HG03558 (cell line): ENCODE measurements around the gene ADGRA3.

Experiments
- ATAC-seq: cut with Tn5 transposase; IDR thresholded peaks from one replicate; pipeline ENCODE4 v1.9.1; 2021; ENCODE audit warnings: moderate number of reproducible peaks; ENCODE audit not compliant: unreplicated experiment; ENCODE audit errors: extremely low read depth

ADGRA3 gene

GRCh38 chr4:22514481-22514880, 1.4 kb downstream of the ADGRA3 start:
- ATAC-seq: no peak

- ATAC-seq: no peak
Observed at GRCh38 chr4:22514001-22514400, 1.9 kb downstream of the ADGRA3 start.

DNA sequence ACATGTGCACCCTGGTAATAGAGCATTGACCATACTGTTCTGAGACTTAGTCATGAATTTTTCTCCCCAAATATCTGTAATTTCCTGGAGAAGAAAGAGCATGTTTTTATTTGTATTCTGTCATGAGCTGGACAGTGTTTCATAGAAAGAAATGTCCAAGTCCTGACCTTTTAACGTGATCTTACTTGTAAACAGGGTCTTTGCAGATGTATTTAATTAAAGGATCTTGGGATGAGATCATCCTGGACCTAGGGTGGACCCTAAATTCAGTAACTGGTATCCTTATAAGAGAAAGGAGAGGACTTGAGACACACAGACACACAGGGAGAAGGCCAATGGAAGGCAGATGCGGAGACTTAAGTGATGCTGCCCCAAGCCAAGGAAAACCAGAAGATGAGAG, 3.6 kb downstream of the ADGRA3 start:
- ATAC-seq: no peak

- ATAC-seq: no peak
Observed at GRCh38 chr4:22510750-22511149, 5.1 kb downstream of the ADGRA3 start.

DNA sequence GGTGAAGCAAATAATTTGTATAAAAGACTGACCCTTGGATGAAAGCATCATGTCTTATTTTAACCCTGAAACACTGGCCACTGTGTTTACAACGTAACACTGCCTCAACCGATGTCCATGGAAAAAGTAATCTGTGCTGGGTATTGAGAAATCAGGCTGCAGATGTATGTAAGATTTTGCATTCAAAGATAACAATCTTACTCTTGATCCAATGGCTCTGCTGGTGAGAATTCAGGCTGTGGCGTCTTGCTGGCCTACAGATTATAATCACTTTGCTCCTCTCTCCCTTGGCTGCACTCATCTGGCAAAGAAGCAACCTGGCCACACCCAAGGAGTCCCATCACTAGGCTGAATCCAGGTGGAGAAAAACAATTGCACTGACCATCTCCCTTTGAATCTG, 7.5 kb downstream of the ADGRA3 start:
- no peak for ATAC-seq

- no peak for ATAC-seq
Observed at GRCh38 chr4:22504922-22505321, 10.9 kb downstream of the ADGRA3 start.

GRCh38 chr4:22504447-22504846, 11.4 kb downstream of the ADGRA3 start:
- no peak for ATAC-seq

DNA sequence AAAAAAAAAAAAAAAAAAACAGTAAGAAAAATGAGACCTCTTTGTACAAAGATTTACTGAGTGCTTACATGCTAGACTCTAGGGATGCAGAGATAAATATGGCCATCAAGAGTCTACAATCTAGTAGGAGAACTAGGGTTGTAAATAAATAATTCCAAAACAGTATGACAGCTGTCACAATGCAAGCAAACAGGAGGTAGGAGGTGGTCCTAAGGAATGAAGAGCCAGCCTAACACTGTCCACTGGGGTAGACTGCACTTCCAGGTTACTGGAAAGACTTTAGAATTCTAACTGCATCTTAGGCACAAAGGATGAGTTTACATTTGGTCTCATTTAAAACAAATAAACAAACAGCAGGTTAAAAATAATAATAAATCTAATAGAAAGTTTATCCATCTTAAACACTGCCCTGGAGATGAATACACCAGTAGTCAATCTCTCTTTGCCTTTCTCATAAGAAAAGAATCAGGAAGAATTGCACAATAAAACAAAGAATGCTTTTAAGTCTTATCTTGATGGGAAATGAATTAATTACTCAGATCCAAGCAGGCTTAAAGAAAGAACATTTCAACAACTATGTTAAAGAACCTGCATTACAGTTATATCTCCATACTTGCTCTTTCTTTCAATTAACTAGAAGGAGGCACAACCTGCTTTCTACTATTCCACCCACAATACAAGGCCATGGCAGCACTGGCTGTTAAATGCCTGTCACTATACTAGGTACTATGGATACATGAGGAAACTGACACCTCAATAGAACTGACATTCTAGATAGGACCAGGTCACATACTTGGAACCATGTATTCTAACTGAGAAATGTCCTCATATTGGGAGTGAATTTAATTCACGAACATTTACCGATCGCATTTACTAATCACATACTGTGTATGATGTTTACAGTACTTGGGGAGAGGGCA, 12.7 kb downstream of the ADGRA3 start:
- no peak for ATAC-seq

- no peak for ATAC-seq
Observed at GRCh38 chr4:22501715-22502095, 14.2 kb downstream of the ADGRA3 start.

DNA sequence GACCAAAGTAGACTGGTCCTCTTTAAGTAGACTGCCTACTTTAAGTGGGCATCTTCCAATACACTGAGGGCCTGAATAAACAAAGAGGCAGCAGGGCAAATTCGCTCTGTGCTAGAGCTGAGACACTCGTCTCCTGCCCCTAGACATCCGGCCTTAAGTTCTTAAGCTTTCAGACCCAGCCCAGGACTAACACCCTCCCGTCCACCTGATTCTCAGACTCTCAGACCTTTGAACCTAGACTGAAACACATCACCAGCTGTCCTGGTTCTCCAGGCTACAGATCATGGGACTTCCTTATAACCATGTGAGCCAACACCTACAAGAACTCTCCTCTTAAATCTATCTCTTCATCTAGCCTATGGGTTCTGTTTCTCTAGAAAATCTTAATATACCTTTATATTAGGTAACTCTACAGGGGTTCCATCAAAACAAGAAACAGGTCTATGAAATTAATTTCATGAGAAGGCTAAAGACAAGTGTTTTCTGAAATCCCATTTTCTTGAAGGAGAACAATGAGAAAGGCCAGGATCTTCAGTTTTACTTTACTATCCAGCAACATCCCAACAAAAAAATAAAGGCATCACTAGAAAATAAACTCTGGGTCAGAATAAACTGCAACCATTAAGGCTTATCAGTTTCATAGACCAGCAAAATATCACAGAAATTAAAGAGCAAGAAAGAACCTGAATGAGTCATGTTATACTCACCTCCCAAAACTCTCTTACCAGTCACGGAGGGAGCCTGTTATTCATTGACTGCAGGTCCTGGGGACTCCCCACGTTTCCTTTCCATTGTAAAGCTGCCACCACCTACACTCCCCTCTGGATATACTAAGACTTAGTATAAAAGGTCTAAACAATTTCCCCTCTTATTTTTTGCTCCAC, 14.8 kb downstream of the ADGRA3 start:
- no peak for ATAC-seq

- ATAC-seq: no peak
Observed at GRCh38 chr4:22500128-22500611, 15.7 kb downstream of the ADGRA3 start.

GRCh38 chr4:22498866-22499265, 17.0 kb downstream of the ADGRA3 start:
- ATAC-seq: no peak

DNA sequence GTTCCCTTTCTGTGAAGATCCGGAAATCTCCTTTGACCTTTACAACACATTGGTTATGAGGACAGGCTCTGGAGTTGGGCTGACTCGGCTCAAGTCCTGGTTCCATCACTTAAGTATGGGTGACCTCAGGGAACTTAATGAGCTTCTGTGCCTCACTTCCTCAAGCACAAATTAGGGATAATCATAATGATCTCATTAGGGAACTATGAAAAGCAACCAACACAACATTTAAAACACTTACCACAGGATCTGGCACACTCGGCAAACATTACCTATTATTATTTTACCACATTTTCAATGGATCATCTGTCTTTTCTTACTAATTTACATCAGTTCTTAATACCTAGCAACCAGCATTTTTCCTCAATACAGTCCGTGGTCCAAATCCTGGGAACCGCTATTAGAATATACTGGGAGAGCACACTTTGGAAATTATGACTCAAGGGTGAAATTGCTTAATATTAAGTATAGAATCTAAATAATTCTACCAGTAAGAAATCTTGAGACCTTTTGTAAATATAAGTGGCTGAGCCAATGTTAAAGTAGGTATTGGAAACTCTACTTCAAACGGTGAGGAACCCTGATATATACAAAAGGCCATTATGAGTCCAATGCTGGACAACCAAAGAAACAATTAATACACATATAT, 19.6 kb downstream of the ADGRA3 start:
- no peak for ATAC-seq

DNA sequence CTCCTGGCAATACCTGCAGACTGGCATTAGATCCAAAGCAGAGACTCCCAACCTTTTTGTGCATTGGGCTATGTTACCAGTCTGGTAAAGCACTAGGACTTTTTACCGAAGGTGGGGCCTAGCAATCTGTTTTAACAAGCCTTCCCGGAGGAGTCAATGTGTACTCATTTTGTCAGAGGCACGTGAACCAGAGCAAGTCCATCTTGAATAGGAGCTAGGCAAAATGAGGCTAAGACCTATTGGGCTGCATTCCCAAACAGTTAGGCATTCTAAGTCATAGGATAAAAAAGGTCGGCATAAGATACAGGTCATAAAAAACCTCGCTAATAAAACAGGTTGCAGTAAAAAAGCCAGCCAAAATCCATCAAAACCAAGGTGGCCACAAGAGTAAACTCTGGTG, 22.3 kb downstream of the ADGRA3 start:
- ATAC-seq: no peak

- ATAC-seq: no peak
Observed at GRCh38 chr4:22492987-22493386, 22.9 kb downstream of the ADGRA3 start.

DNA sequence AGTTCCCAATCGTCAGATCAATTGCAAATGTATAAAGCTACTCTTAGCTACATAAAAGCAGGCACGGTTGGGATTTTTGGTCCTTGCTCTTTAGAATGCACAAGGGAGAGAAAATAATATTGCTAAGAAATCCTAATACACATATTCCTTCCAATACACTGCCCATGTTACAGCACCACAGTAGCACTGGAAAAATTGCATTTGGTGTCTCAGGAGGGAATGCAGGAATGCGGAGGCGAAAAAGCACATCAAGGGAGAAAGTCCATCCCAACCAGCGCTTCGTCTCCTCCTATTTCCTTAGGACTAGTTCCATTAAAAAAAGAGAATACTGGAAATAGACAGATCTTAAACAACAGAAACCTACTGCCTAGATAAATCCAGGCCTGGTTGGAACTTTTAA, 23.9 kb downstream of the ADGRA3 start:
- no peak for ATAC-seq

GRCh38 chr4:22490718-22491315, 25.0 kb downstream of the ADGRA3 start:
- ATAC-seq: no peak

DNA sequence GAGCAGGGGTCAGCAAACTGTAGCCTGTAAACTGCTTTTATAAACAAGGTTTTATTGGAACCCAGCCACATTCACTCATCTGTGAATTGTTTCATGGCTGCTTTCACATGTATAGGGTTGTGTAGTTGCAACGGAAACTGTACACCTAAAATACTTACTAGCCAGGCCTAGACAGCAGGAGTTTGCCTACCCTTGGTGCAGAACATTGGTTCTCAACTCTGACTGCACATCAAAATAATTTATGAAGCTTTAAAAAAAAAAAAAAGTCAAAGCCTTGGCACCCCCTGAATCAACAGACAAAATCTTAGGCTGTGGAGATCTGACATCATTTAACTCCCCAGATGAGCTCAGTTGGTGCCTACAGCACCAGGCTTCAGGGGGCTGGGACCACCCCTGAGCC, 27.8 kb downstream of the ADGRA3 start:
- no peak for ATAC-seq

DNA sequence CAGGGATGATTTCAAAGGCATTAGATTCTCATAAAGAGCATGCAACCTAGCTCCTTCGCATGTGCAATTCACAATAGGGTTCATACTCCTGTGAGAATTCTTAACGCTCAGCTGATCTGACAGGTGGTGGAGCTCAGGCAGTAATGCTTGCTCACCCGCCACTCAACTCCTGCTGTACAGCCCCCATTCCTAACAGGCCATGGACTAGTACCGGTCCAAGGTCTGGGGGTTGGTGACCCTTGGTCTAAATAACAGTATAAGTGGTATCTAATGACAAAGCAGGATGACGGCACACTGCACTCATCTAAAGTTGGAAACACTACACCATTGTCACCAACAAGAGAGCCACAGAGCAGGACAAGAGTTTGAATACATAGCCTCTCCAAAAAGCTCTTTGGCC, 28.5 kb downstream of the ADGRA3 start:
- no peak for ATAC-seq

- no peak for ATAC-seq
Observed at GRCh38 chr4:22486276-22486675, 29.6 kb downstream of the ADGRA3 start.
